GM19467 (cell line): ENCODE results near the gene YIPF5.

Source experiments
- ATAC-seq: cut with Tn5 transposase; IDR thresholded peaks from one replicate; pipeline ENCODE4 v1.9.1; 2021; ENCODE audit warnings: mild to moderate bottlenecking, moderate library complexity; ENCODE audit not compliant: unreplicated experiment

YIPF5 gene

DNA sequence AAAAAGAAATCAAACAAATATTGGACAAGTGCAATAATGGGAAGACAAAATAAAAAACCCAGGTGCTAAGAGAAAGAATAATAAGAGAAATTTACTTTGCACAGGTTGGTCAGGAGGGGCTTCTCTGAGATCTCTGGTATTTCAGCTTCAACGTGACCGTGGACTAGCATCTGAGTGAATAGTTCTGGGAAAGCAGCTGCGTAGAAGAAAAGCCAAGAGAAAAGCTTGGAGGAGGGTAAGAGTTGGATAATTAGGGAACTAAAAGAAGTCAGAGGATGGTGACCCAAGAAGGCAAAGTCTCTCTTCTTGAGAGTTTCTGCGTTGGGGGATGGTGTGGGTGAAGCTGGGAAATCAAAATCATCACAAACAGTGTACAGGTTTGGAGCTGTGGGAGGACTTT is 41.6 kb downstream of the YIPF5 start:
- no peak for ATAC-seq

DNA sequence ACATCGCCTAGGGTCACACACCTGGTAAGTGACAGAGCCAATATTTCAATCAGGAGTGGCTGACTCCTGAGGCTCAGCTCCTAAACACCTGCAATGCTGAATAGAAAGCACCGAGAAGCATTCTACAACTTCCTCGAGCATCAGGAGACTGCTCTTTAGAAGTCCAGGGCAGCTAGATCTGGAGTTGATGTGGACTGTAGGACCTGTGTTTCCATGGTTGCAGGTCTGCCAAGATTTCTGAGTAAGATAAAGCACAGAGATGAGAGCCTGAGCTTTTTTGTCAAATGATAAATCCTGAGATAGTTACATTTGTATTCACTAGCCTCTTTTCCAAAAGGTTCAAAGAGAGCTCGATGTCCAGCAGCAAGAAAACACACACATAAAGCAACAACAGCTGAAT is 43.8 kb downstream of the YIPF5 start:
- no peak for ATAC-seq

GRCh38 chr5:144125163-144125726 is 45.2 kb downstream of the YIPF5 start:
- ATAC-seq: no peak

DNA sequence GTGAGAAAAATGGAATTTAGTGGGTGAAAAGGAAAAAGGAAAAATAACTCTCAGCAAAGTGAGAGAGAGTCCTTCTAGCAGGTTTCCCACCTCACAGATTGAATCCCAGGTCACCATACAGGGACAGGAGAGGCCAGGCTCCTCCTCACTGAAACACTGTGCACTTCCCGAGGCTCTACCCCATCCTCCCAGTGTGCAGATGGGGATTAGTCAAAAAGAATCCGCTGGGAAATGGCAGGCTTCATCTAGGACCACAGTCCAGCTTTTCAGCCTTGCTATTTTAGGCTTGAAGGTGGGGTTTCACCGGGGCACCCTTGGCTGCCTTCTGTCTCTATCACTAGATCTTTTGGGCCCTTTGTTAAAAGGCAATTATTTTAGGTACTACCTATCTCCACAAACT is 47.8 kb downstream of the YIPF5 start:
- ATAC-seq: no peak

GRCh38 chr5:144122081-144122480 is 48.4 kb downstream of the YIPF5 start:
- no peak for ATAC-seq

GRCh38 chr5:144121577-144121976 is 48.9 kb downstream of the YIPF5 start:
- ATAC-seq: no peak

- ATAC-seq: no peak
Observed at GRCh38 chr5:144120661-144121180, 49.7 kb downstream of the YIPF5 start.

- no peak for ATAC-seq
Observed at GRCh38 chr5:144117412-144117811, 53.0 kb downstream of the YIPF5 start.

- no peak for ATAC-seq
Observed at GRCh38 chr5:144114571-144114970, 55.9 kb downstream of the YIPF5 start.
